ENCODE measurements around the gene SLC16A4. TPM values are rescaled to one million over a fixed set of nuclear protein-coding genes. Genes with fewer than 3 reads are reported as not detected.
"Not testable (repeated sequence)": the region's sequence is repeated elsewhere in the genome, so short reads cannot be mapped to it uniquely, and the experiment has no call there.

SLC16A4 gene
- total RNA-seq, 1 donor from 2014 or later: 14.8 TPM

GRCh38 chr1:110407260-110408210 lies 16.7 kb upstream of the SLC16A4 start, which contains the start of gene LAMTOR5:
TSS of gene LAMTOR5 (minus strand) at chr1:110407694. CDS start at chr1:110407620, 74 bp downstream.
- Histone ChIP-seq H2AFZ (ENCODE audit: low read depth, low read length) (peak within 1 kb of the TSS; percentile 94), H3K4me2 (ENCODE audit: low read length) (peak within 1 kb of the TSS; percentile 90), H3K4me3 (ENCODE audit: insufficient read depth, low read depth, low read length) (peak within 1 kb of the TSS; percentile 94), H3K4me1 (ENCODE audit: insufficient read depth, low read length) (peaks cover 3% of the 10 kb centered on the region), H3K27ac (ENCODE audit: low read depth, low read length) (peak within 1 kb of the TSS; percentile 88), H3K36me3 (ENCODE audit: insufficient read depth, low read length) (peaks cover 8% of the 10 kb centered on the region), H3K27me3 (ENCODE audit: insufficient read depth, low read length) (no peaks in the 10 kb centered on the region), H3K9me3 (ENCODE audit: insufficient read depth, low read depth, low read length) (no peaks in the 10 kb centered on the region), H4K20me1 (ENCODE audit: insufficient read depth, low read length) (no peaks in the 10 kb centered on the region), H3K9ac (ENCODE audit: low read length) (peak within 1 kb of the TSS; percentile 98), H3K79me2 (ENCODE audit: insufficient read depth, low read length) (peaks cover 27% of the 10 kb centered on the region)
- TF ChIP-seq EZH2 (IDR thresholded peaks at IDR 0.05; ENCODE audit: insufficient read depth, low read length) (no peak), CTCF (IDR thresholded peaks at IDR 0.05; ENCODE audit: insufficient read depth, low read depth, low read length) (no peak)
- Mint-ChIP-seq H3K4me1 (ENCODE audit: low read depth, unreplicated experiment) (peaks cover 8% of the 10 kb centered on the region), H3K36me3 (ENCODE audit: low read depth, unreplicated experiment) (peaks cover 2% of the 10 kb centered on the region), H3K27me3 (ENCODE audit: low read depth, unreplicated experiment) (no peaks in the 10 kb centered on the region), H3K4me3 (ENCODE audit: unreplicated experiment) (peak within 1 kb of the TSS; percentile 100), H3K27ac (ENCODE audit: unreplicated experiment) (peak within 1 kb of the TSS; percentile 98), H3K9me3 (ENCODE audit: unreplicated experiment) (no peaks in the 10 kb centered on the region)
- DNase-seq (ENCODE audit: low read depth): peak; percentile 88
- FAIRE-seq: no peak

GRCh38 chr1:110406407-110406806 lies 15.6 kb upstream of the SLC16A4 start:
- peak overlapping the region; percentile 94 for H3K4me3 ChIP-seq (ENCODE audit: insufficient read depth, low read depth, low read length)
- peak overlapping the region; percentile 90 for H3K4me2 ChIP-seq (ENCODE audit: low read length)
- peaks cover 27% of the 10 kb centered on the region for H3K79me2 ChIP-seq (ENCODE audit: insufficient read depth, low read length)
- not testable (repeated sequence) for DNase-seq (ENCODE audit: low read depth); H2AFZ ChIP-seq (ENCODE audit: low read depth, low read length); H3K9me3 Mint-ChIP-seq (ENCODE audit: unreplicated experiment); H3K4me1 ChIP-seq (ENCODE audit: insufficient read depth, low read length); H3K27me3 Mint-ChIP-seq (ENCODE audit: low read depth, unreplicated experiment); H3K27me3 ChIP-seq (ENCODE audit: insufficient read depth, low read length); H3K4me1 Mint-ChIP-seq (ENCODE audit: low read depth, unreplicated experiment); FAIRE-seq; H4K20me1 ChIP-seq (ENCODE audit: insufficient read depth, low read length); H3K36me3 Mint-ChIP-seq (ENCODE audit: low read depth, unreplicated experiment); H3K9me3 ChIP-seq (ENCODE audit: insufficient read depth, low read depth, low read length); H3K27ac ChIP-seq (ENCODE audit: low read depth, low read length)
- peak overlapping the region; percentile 98 for H3K9ac ChIP-seq (ENCODE audit: low read length)
- Mint-ChIP-seq H3K27ac (ENCODE audit: unreplicated experiment) (peak overlapping the region; percentile 98), H3K4me3 (ENCODE audit: unreplicated experiment) (peak overlapping the region; percentile 100)
- H3K36me3 ChIP-seq (ENCODE audit: insufficient read depth, low read length): peaks cover 14% of the 10 kb centered on the region

- Histone ChIP-seq H3K27ac (ENCODE audit: low read depth, low read length) (no peak overlapping the region), H2AFZ (ENCODE audit: low read depth, low read length) (no peak overlapping the region), H3K27me3 (ENCODE audit: insufficient read depth, low read length) (no peaks in the 10 kb centered on the region), H3K9me3 (ENCODE audit: insufficient read depth, low read depth, low read length) (no peaks in the 10 kb centered on the region), H3K4me1 (ENCODE audit: insufficient read depth, low read length) (peaks cover 3% of the 10 kb centered on the region), H3K79me2 (ENCODE audit: insufficient read depth, low read length) (peaks cover 27% of the 10 kb centered on the region), H4K20me1 (ENCODE audit: insufficient read depth, low read length) (no peaks in the 10 kb centered on the region), H3K36me3 (ENCODE audit: insufficient read depth, low read length) (peaks cover 26% of the 10 kb centered on the region), H3K4me2 (ENCODE audit: low read length) (no peak overlapping the region), H3K9ac (ENCODE audit: low read length) (no peak overlapping the region), H3K4me3 (ENCODE audit: insufficient read depth, low read depth, low read length) (no peak overlapping the region)
- H3K4me1 Mint-ChIP-seq (ENCODE audit: low read depth, unreplicated experiment): peaks cover 7% of the 10 kb centered on the region
- DNase-seq (ENCODE audit: low read depth) (no peak), FAIRE-seq (no peak)
- no peaks in the 10 kb centered on the region for H3K27me3 Mint-ChIP-seq (ENCODE audit: low read depth, unreplicated experiment)
- H3K9me3 Mint-ChIP-seq (ENCODE audit: unreplicated experiment): no peaks in the 10 kb centered on the region
- H3K4me3 Mint-ChIP-seq (ENCODE audit: unreplicated experiment): no peak overlapping the region
- H3K27ac Mint-ChIP-seq (ENCODE audit: unreplicated experiment): no peak overlapping the region
- TF ChIP-seq CTCF (IDR thresholded peaks at IDR 0.05; ENCODE audit: insufficient read depth, low read depth, low read length) (no peak), EZH2 (IDR thresholded peaks at IDR 0.05; ENCODE audit: insufficient read depth, low read length) (no peak)
- peaks cover 4% of the 10 kb centered on the region for H3K36me3 Mint-ChIP-seq (ENCODE audit: low read depth, unreplicated experiment)
Measured at GRCh38 chr1:110404401-110404800, 13.6 kb upstream of the SLC16A4 start.
